ENCODE results near the gene XIST. TPM values are rescaled to one million over a fixed set of nuclear protein-coding genes. Genes with fewer than 3 reads are reported as not detected.
"Not testable (repeated sequence)": the region's sequence is repeated elsewhere in the genome, so short reads cannot be mapped to it uniquely, and the experiment has no call there.

XIST gene
- total RNA-seq = 143 TPM
- long read RNA-seq, full-length matches to known transcripts = 2 of 39 reads
- long read RNA-seq, partial matches to known transcripts = 2 of 39 reads
- long read RNA-seq, other reads (novel, unspliced or antisense) = 35 of 39 reads

- no peak for DNase-seq (ENCODE audit: low spot score)
- intact Hi-C loops (cut with DNase I) = no loop called here
Observed at GRCh38 chrX:73852467-73852866, at the start of gene XIST. Gene XIST (minus strand): TSS chrX:73852714.

GRCh38 chrX:73898315-73898714, 45.8 kb upstream of the XIST start:
- intact Hi-C loops (cut with DNase I); DNase-seq (ENCODE audit: low spot score): not testable (repeated sequence)

- DNase-seq (ENCODE audit: low spot score); intact Hi-C loops (cut with DNase I): not testable (repeated sequence)
Observed at GRCh38 chrX:73892515-73893090, 40.1 kb upstream of the XIST start.

- intact Hi-C loops (cut with DNase I); DNase-seq (ENCODE audit: low spot score): not testable (repeated sequence)
Observed at GRCh38 chrX:73882260-73882659, 29.7 kb upstream of the XIST start.

GRCh38 chrX:73877687-73878086, 25.2 kb upstream of the XIST start:
- intact Hi-C loops (cut with DNase I) = no loop called here

GRCh38 chrX:73876911-73877310, 24.4 kb upstream of the XIST start:
- no peak for DNase-seq (ENCODE audit: low spot score)
- intact Hi-C loops (cut with DNase I) = no loop called here

More at GRCh38 chrX:73877687-73878086, 25.2 kb upstream of the XIST start:
- DNase-seq (ENCODE audit: low spot score) = no peak

- DNase-seq (ENCODE audit: low spot score) = no peak
- intact Hi-C loops (cut with DNase I) = no loop called here
Observed at GRCh38 chrX:73868916-73869315, 16.4 kb upstream of the XIST start.

- intact Hi-C loops (cut with DNase I) = no loop called here
Observed at GRCh38 chrX:73867144-73867543, 14.6 kb upstream of the XIST start.

GRCh38 chrX:73863852-73864251, 11.3 kb upstream of the XIST start:
- DNase-seq (ENCODE audit: low spot score) = no peak

More at GRCh38 chrX:73867144-73867543, 14.6 kb upstream of the XIST start:
- DNase-seq (ENCODE audit: low spot score) = no peak

GRCh38 chrX:73863268-73863667, 10.8 kb upstream of the XIST start:
- DNase-seq (ENCODE audit: low spot score) = no peak

More at GRCh38 chrX:73863852-73864251, 11.3 kb upstream of the XIST start:
- intact Hi-C loops (cut with DNase I) = no loop called here

GRCh38 chrX:73859622-73860021, 7.1 kb upstream of the XIST start:
- no peak for DNase-seq (ENCODE audit: low spot score)
- intact Hi-C loops (cut with DNase I) = loop anchor here (5.0 kb wide), 1 partner anchor 483 kb away; no protein-coding TSS in a partner anchor

More at GRCh38 chrX:73863268-73863667, 10.8 kb upstream of the XIST start:
- intact Hi-C loops (cut with DNase I) = no loop called here

GRCh38 chrX:73855546-73855945, 3.0 kb upstream of the XIST start:
- intact Hi-C loops (cut with DNase I) = loop anchor here (1.0 to 5.0 kb wide), 3 partner anchors 160 to 487 kb away; no protein-coding TSS in a partner anchor
- no peak for DNase-seq (ENCODE audit: low spot score)

- intact Hi-C loops (cut with DNase I) = no loop called here
- no peak for DNase-seq (ENCODE audit: low spot score)
Observed at GRCh38 chrX:73852022-73852421, 492 bp downstream of the XIST start.

GRCh38 chrX:73851014-73852009, 1.2 kb downstream of the XIST start:
- DNase-seq (ENCODE audit: low spot score) = peak; percentile 90
- intact Hi-C loops (cut with DNase I) = no loop called here

GRCh38 chrX:73850124-73851013, 2.1 kb downstream of the XIST start:
- intact Hi-C loops (cut with DNase I) = no loop called here
- no peak for DNase-seq (ENCODE audit: low spot score)

- no peak for DNase-seq (ENCODE audit: low spot score)
- intact Hi-C loops (cut with DNase I) = no loop called here
Observed at GRCh38 chrX:73849073-73849472, 3.4 kb downstream of the XIST start.

- intact Hi-C loops (cut with DNase I) = no loop called here
- DNase-seq (ENCODE audit: low spot score) = no peak
Observed at GRCh38 chrX:73847991-73848390, 4.5 kb downstream of the XIST start.

- DNase-seq (ENCODE audit: low spot score) = no peak
- intact Hi-C loops (cut with DNase I) = no loop called here
Observed at GRCh38 chrX:73847100-73847499, 5.4 kb downstream of the XIST start.

GRCh38 chrX:73842541-73843234, 9.8 kb downstream of the XIST start:
- intact Hi-C loops (cut with DNase I) = no loop called here
- no peak for DNase-seq (ENCODE audit: low spot score)

Measured in cardiac septum (tissue), 1 donor.